Type B pancreatic cell (in vitro differentiated cells): ENCODE results near the gene SGCA. TPM values are rescaled to one million over a fixed set of nuclear protein-coding genes. Genes with fewer than 3 reads are reported as not detected.

Experiments used
- DNase-seq: peaks from one replicate; pipeline ENCODE4 v3.0.0; 2021; ENCODE audit warnings: mixed read lengths; ENCODE audit not compliant: unreplicated experiment; ENCODE audit errors: extremely low spot score
- H3K27ac Mint-ChIP-seq: 2 replicates; pipeline ENCODE4 v1.8.0; 2021; ENCODE audit warnings: mild to moderate bottlenecking, mixed read lengths
- H3K27me3 Mint-ChIP-seq: 2 replicates; pipeline ENCODE4 v1.8.0; 2021; ENCODE audit warnings: mixed read lengths
- H3K36me3 Mint-ChIP-seq: 2 replicates; pipeline ENCODE4 v1.8.0; 2021; ENCODE audit warnings: mixed read lengths
- H3K4me1 Mint-ChIP-seq: one replicate; pipeline ENCODE4 v1.8.0; 2021; ENCODE audit warnings: mixed read lengths; ENCODE audit not compliant: unreplicated experiment
- H3K4me3 Mint-ChIP-seq: 2 replicates; pipeline ENCODE4 v1.8.0; 2021; ENCODE audit warnings: mild to moderate bottlenecking, mixed read lengths
- H3K9me3 Mint-ChIP-seq: 2 replicates; pipeline ENCODE4 v1.8.0; 2021; ENCODE audit warnings: mixed read lengths
- CTCF ChIP-seq: fragments of 200-600 bp; sonication (generic); conservative IDR thresholded peaks from 2 replicates; pipeline ENCODE4 v1.5.0; 2021; ENCODE audit warnings: antibody characterized with exemption, mild to moderate bottlenecking
- total RNA-seq: library from RNA; stranded (reverse); gene quantifications from 2 replicates; pipeline ENCODE4 v1.2.1, GENCODE V29; 2021; ENCODE audit warnings: low replicate concordance

The SGCA gene
- total RNA-seq, 1 donor from 2014 or later, result 0.72 TPM

- no peak for DNase-seq
- Mint-ChIP-seq H3K27ac (no peak overlapping the region), H3K36me3 (no peaks in the 10 kb centered on the region), H3K9me3 (no peaks in the 10 kb centered on the region), H3K27me3 (no peaks in the 10 kb centered on the region), H3K4me1 (no peaks in the 10 kb centered on the region), H3K4me3 (no peak overlapping the region)
- no peak for TF ChIP-seq CTCF
Observed at GRCh38 chr17:50190603-50191358, 25.0 kb downstream of the SGCA start.

- Mint-ChIP-seq H3K4me1 (no peaks in the 10 kb centered on the region), H3K36me3 (no peaks in the 10 kb centered on the region), H3K27ac (no peak overlapping the region), H3K27me3 (no peaks in the 10 kb centered on the region), H3K9me3 (no peaks in the 10 kb centered on the region), H3K4me3 (no peak overlapping the region)
- DNase-seq, result no peak
- TF ChIP-seq CTCF, result no peak
Observed at GRCh38 chr17:50191359-50192143, 25.7 kb downstream of the SGCA start.

- no peaks in the 10 kb centered on the region for H3K36me3 Mint-ChIP-seq
- DNase-seq, result no peak
- H3K4me3 Mint-ChIP-seq, result no peak overlapping the region
- no peaks in the 10 kb centered on the region for H3K9me3 Mint-ChIP-seq
- no peaks in the 10 kb centered on the region for H3K27me3 Mint-ChIP-seq
- H3K27ac Mint-ChIP-seq, result no peak overlapping the region
- no peaks in the 10 kb centered on the region for H3K4me1 Mint-ChIP-seq
- no peak for TF ChIP-seq CTCF
Observed at GRCh38 chr17:50192144-50192617, 26.4 kb downstream of the SGCA start.

- H3K36me3 Mint-ChIP-seq, result no peaks in the 10 kb centered on the region
Observed at GRCh38 chr17:50192618-50193291, 26.9 kb downstream of the SGCA start.

More at GRCh38 chr17:50192618-50193291, 26.9 kb downstream of the SGCA start:
- no peak for DNase-seq
- no peak for TF ChIP-seq CTCF
- H3K27me3 Mint-ChIP-seq, result peaks cover 3% of the 10 kb centered on the region
- H3K27ac Mint-ChIP-seq, result no peak overlapping the region
- no peaks in the 10 kb centered on the region for H3K9me3 Mint-ChIP-seq
- no peaks in the 10 kb centered on the region for H3K4me1 Mint-ChIP-seq
- no peak overlapping the region for H3K4me3 Mint-ChIP-seq
